Loucy (cell line): Measurements from ENCODE around the gene PTH2R.

Source experiments
- CTCF ChIP-seq: fragments of 200-600 bp; sonication (generic); conservative IDR thresholded peaks from 2 replicates; pipeline ENCODE4 v1.5.1; 2014; ENCODE audit warnings: mild to moderate bottlenecking, antibody characterized with exemption, low read length
- EZH2phosphoT487 ChIP-seq: fragments of 200-600 bp; IDR thresholded peaks from 2 replicates; pipeline ENCODE4 v1.6.1; 2018; ENCODE audit warnings: antibody characterized with exemption, mild to moderate bottlenecking, moderate library complexity, borderline replicate concordance

- no peak for TF ChIP-seq CTCF
- TF ChIP-seq EZH2phosphoT487, result no peak
These were observed 31.2 kb downstream of the PTH2R start for GRCh38 chr2:208437755-208438154.
